H1 (cell line): ENCODE measurements around the gene LCE7A. TPM values are rescaled to one million over a fixed set of nuclear protein-coding genes. Genes with fewer than 3 reads are reported as not detected.

Experiments
- CTCF ChIA-PET: fragments of 300-600 bp; sonication (Branson Sonifier 250); formaldehyde crosslinking; loops from one replicate; lab custom pipeline; 2021; ENCODE audit not compliant: partially characterized antibody; lab: Charles Lee
- POLR2A ChIA-PET: fragments of 300-600 bp; sonication (Branson Sonifier 250); formaldehyde crosslinking; loops from one replicate; lab custom pipeline; 2021; ENCODE audit warnings: inconsistent platforms; ENCODE audit not compliant: partially characterized antibody; lab: Charles Lee
- DNase-seq, 2 experiments: peaks; one replicate each; pipeline versions ENCODE4 v3.0.0 to v3.0.0-alpha.2; 2010 to 2022; ENCODE audit warnings: low spot score in 2 of 2, low read depth in 1 of 2, mixed read lengths in 1 of 2
- FAIRE-seq: peaks from 2 replicates; lab custom pipeline; 2011; peaks lifted over from hg19 to GRCh38; lab: Jason Lieb, UNC
- H2AFZ ChIP-seq: 2 replicates; pipeline ENCODE4 v1.8.1; 2012; ENCODE audit warnings: low read length, inconsistent platforms
- H2AK5ac ChIP-seq: 2 replicates; pipeline ENCODE4 v1.6.1; 2013; ENCODE audit warnings: low read depth, low read length
- H2BK120ac ChIP-seq: replicated peaks from 2 replicates; pipeline ENCODE3; 2013; ENCODE audit warnings: low read depth, low read length, inconsistent platforms
- H2BK12ac ChIP-seq: 2 replicates; pipeline ENCODE4 v1.6.1; 2013; ENCODE audit warnings: low read depth, low read length
- H2BK15ac ChIP-seq: 2 replicates; pipeline ENCODE4 v1.6.1; 2013; ENCODE audit warnings: low read length
- H2BK20ac ChIP-seq: 2 replicates; pipeline ENCODE4 v1.6.1; 2013; ENCODE audit warnings: low read length
- H2BK5ac ChIP-seq: 2 replicates; pipeline ENCODE4 v1.6.1; 2013; ENCODE audit warnings: low read depth, low read length
- H3K14ac ChIP-seq: 2 replicates; pipeline ENCODE4 v1.6.1; 2013; ENCODE audit warnings: inconsistent platforms; ENCODE audit not compliant: insufficient read length
- H3K18ac ChIP-seq: 2 replicates; pipeline ENCODE4 v1.6.1; 2013; ENCODE audit warnings: low read length; ENCODE audit errors: extremely low read depth
- H3K23ac ChIP-seq: 2 replicates; pipeline ENCODE4 v1.6.1; 2013; ENCODE audit warnings: inconsistent platforms; ENCODE audit not compliant: insufficient read length
- H3K23me2 ChIP-seq: 2 replicates; pipeline ENCODE4 v1.6.1; 2013; ENCODE audit warnings: low read depth, low read length
- H3K27ac ChIP-seq: 2 replicates; pipeline ENCODE4 v1.6.1; 2011; ENCODE audit warnings: low read depth, low read length, inconsistent platforms
- H3K27me3 ChIP-seq, 4 experiments: replicated peaks in 1 of 4; 1 replicate in 1 of 4; 2 replicates in 3 of 4; pipeline versions ENCODE4 v1.6.1 to v1.8.1; 2011 to 2013; ENCODE audit warnings: low read length in 3 of 4, mild to moderate bottlenecking in 3 of 4, inconsistent platforms in 2 of 4, mixed read lengths in 2 of 4, moderate library complexity in 1 of 4; ENCODE audit not compliant: control insufficient read depth in 3 of 4, insufficient read depth in 3 of 4; ENCODE audit errors: extremely low read depth in 1 of 4
- H3K36me3 ChIP-seq, 4 experiments: 2 replicates each; pipeline versions ENCODE4 v1.6.1 to v1.8.1; 2011 to 2013; ENCODE audit warnings: mild to moderate bottlenecking in 4 of 4, low read length in 3 of 4, moderate library complexity in 2 of 4, control low read depth in 1 of 4, inconsistent platforms in 1 of 4; ENCODE audit not compliant: insufficient read depth in 4 of 4, control insufficient read depth in 2 of 4
- H3K4ac ChIP-seq: replicated peaks from 2 replicates; pipeline ENCODE3; 2013; ENCODE audit warnings: low read length, low read depth, mixed read lengths, inconsistent platforms; ENCODE audit not compliant: insufficient read length
- H3K4me1 ChIP-seq, 4 experiments: replicated peaks in 1 of 4; 1 replicate in 1 of 4; 2 replicates in 3 of 4; pipeline versions ENCODE4 v1.6.1 to v1.8.1; 2011 to 2013; ENCODE audit warnings: low read length in 3 of 4, inconsistent platforms in 2 of 4, mixed read lengths in 1 of 4; ENCODE audit not compliant: insufficient read depth in 4 of 4, control insufficient read depth in 3 of 4
- H3K4me2 ChIP-seq, 2 experiments: 2 replicates each; pipeline versions ENCODE4 v1.6.1 to v1.8.1; 2011 to 2013; ENCODE audit warnings: low read depth in 2 of 2, low read length in 2 of 2, control low read depth in 1 of 2, inconsistent platforms in 1 of 2, mild to moderate bottlenecking in 1 of 2; ENCODE audit not compliant: insufficient read depth in 1 of 2
- H3K4me3 ChIP-seq, 4 experiments: fragments of 200-600, 300-600 bp in 1 of 4; sonication (generic), shearing (Covaris generic), sonication (Bioruptor Twin) in 1 of 4; 2 replicates each; pipeline versions ENCODE4 v1.5.1 to v1.8.1; 2011 to 2016; ENCODE audit warnings: low read length in 4 of 4, low read depth in 3 of 4, control low read depth in 2 of 4, inconsistent platforms in 2 of 4, mild to moderate bottlenecking in 2 of 4, mixed read lengths in 1 of 4, moderate library complexity in 1 of 4; ENCODE audit not compliant: insufficient read depth in 2 of 4; ENCODE audit errors: extremely low read depth in 1 of 4
- H3K56ac ChIP-seq: replicated peaks from 2 replicates; pipeline ENCODE3; 2013; ENCODE audit warnings: low read depth, mild to moderate bottlenecking, mixed read lengths, low read length, inconsistent platforms; ENCODE audit not compliant: insufficient read length
- H3K79me1 ChIP-seq: 2 replicates; pipeline ENCODE4 v1.6.1; 2013; ENCODE audit warnings: low read depth, low read length, control low read depth
- H3K79me2 ChIP-seq, 2 experiments: 2 replicates each; pipeline versions ENCODE4 v1.6.1 to v1.8.1; 2012 to 2013; ENCODE audit warnings: low read length in 2 of 2, mild to moderate bottlenecking in 2 of 2, inconsistent platforms in 1 of 2; ENCODE audit not compliant: insufficient read depth in 2 of 2, control insufficient read depth in 1 of 2
- H3K9ac ChIP-seq, 4 experiments: replicated peaks in 1 of 4; 1 replicate in 1 of 4; 2 replicates in 3 of 4; pipeline versions ENCODE4 v1.6.1 to v1.8.1; 2011 to 2013; ENCODE audit warnings: low read depth in 3 of 4, low read length in 3 of 4, control low read depth in 2 of 4, mild to moderate bottlenecking in 2 of 4, moderate library complexity in 2 of 4, inconsistent platforms in 1 of 4; ENCODE audit errors: extremely low read depth in 1 of 4
- H3K9me3 ChIP-seq, 2 experiments: 2 replicates each; pipeline versions ENCODE4 v1.6.1 to v1.8.1; 2012 to 2013; ENCODE audit warnings: mild to moderate bottlenecking in 2 of 2, moderate library complexity in 2 of 2, control low read depth in 1 of 2, inconsistent platforms in 1 of 2, low read depth in 1 of 2, low read length in 1 of 2, mixed read lengths in 1 of 2; ENCODE audit not compliant: insufficient read depth in 2 of 2
- H4K20me1 ChIP-seq, 2 experiments: replicated peaks in 1 of 2; 2 replicates each; pipeline versions ENCODE3 to v1.8.1; 2011 to 2013; ENCODE audit warnings: inconsistent platforms in 2 of 2, low read length in 2 of 2, mild to moderate bottlenecking in 1 of 2; ENCODE audit not compliant: insufficient read depth in 2 of 2, control insufficient read depth in 1 of 2
- H4K5ac ChIP-seq: 2 replicates; pipeline ENCODE4 v1.6.1; 2013; ENCODE audit warnings: low read length, low read depth, mixed read lengths, inconsistent platforms; ENCODE audit not compliant: insufficient read length
- H4K8ac ChIP-seq: 2 replicates; pipeline ENCODE4 v1.8.0; 2013; ENCODE audit warnings: mild to moderate bottlenecking, moderate library complexity, low read length, inconsistent platforms; ENCODE audit not compliant: insufficient read depth; ENCODE audit errors: extremely low read depth
- H4K91ac ChIP-seq: replicated peaks from 2 replicates; pipeline ENCODE3; 2013; ENCODE audit warnings: low read length, mixed read lengths, inconsistent platforms; ENCODE audit not compliant: insufficient read length
- BACH1 ChIP-seq: IDR thresholded peaks from 2 replicates; pipeline ENCODE4 v1.6.1; 2012; ENCODE audit warnings: low read length, improper control_type of control experiment
- CHD1 ChIP-seq: IDR thresholded peaks from 2 replicates; pipeline ENCODE4 v1.6.1; 2012; ENCODE audit warnings: low read depth, low read length, improper control_type of control experiment
- EGR1 ChIP-seq: IDR thresholded peaks from 2 replicates; pipeline ENCODE4 v1.6.1; 2011; ENCODE audit warnings: low read depth, low read length, borderline replicate concordance
- JUN ChIP-seq: IDR thresholded peaks from 2 replicates; pipeline ENCODE4 v1.6.1; 2011; ENCODE audit warnings: low read depth, mild to moderate bottlenecking, improper control_type of control experiment, low read length
- KDM1A ChIP-seq: fragments of 200-600, 300-600 bp; sonication (generic); IDR thresholded peaks from 2 replicates; pipeline ENCODE4 v1.7.1; 2016; ENCODE audit warnings: mild to moderate bottlenecking, low read length, borderline replicate concordance
- POLR2A ChIP-seq, 2 experiments: IDR thresholded peaks; 1 replicate in 1 of 2; 2 replicates in 1 of 2; pipeline ENCODE4 v1.6.1; 2011; ENCODE audit warnings: low read depth in 2 of 2, low read length in 2 of 2, mild to moderate bottlenecking in 2 of 2; ENCODE audit errors: control extremely low read depth in 1 of 2
- RAD21 ChIP-seq, 2 experiments: IDR thresholded peaks in 1 of 2; conservative IDR thresholded peaks in 1 of 2; 2 replicates each; pipeline ENCODE4 v1.6.1; 2011; ENCODE audit warnings: low read depth in 2 of 2, low read length in 2 of 2, improper control_type of control experiment in 1 of 2, inconsistent platforms in 1 of 2, mild to moderate bottlenecking in 1 of 2, moderate library complexity in 1 of 2
- SAP30 ChIP-seq: fragments of 300-600 bp; sonication (generic); IDR thresholded peaks from 2 replicates; pipeline ENCODE4 v1.7.1; 2012; ENCODE audit warnings: low read length, moderate library complexity, mild to moderate bottlenecking, inconsistent platforms; ENCODE audit not compliant: insufficient read depth, insufficient replicate concordance
- SIX5 ChIP-seq: IDR thresholded peaks from 2 replicates; pipeline ENCODE4 v1.6.1; 2011; ENCODE audit warnings: mild to moderate bottlenecking, low read depth, low read length
- SP2 ChIP-seq: IDR thresholded peaks from 2 replicates; pipeline ENCODE4 v1.6.1; 2012; ENCODE audit warnings: mild to moderate bottlenecking, low read length, inconsistent platforms
- YY1 ChIP-seq: IDR thresholded peaks from 2 replicates; pipeline ENCODE4 v1.6.1; 2011; ENCODE audit warnings: low read depth, mild to moderate bottlenecking, low read length
- WGBS, 2 experiments: shearing (Covaris generic) in 1 of 2; methylation state at CpG; one replicate each; pipeline versions ENCODE4 v1.1.6 to v1.1.7; 2013 to 2015; ENCODE audit warnings: low lambda C conversion rate in 2 of 2, mixed read lengths in 2 of 2, inconsistent platforms in 1 of 2, low coverage in 1 of 2, missing lambda C conversion rate in 1 of 2; ENCODE audit not compliant: insufficient replicate concordance in 2 of 2, insufficient coverage in 1 of 2, insufficient read length in 1 of 2; ENCODE audit errors: extremely low coverage in 1 of 2, missing lambda C conversion rate in 1 of 2; 5-methylcytosine and 5-hydroxymethylcytosine counted together
- polyA plus RNA-seq, 7 experiments: library from polyadenylated mRNA; depleted of rRNA in 3 of 7; stranded (reverse) in 5 of 7; unstranded in 2 of 7; fragments of >200 nt in 5 of 7; fragments of 200-250 nt in 2 of 7; gene quantifications; 1 replicate in 5 of 7; 2 replicates in 1 of 7; 4 replicates in 1 of 7; pipeline versions ENCODE4 v1.2.1 to v1.2.3, GENCODE V29; 2011 to 2013; ENCODE audit warnings: missing spikeins in 2 of 7, mixed read lengths in 2 of 7
- total RNA-seq: library from RNA; stranded (reverse); fragmentation: NEBNext Ultra II Directional; extraction: Animal tissue kit (Norgen Biotek cat#: 25700); gene quantifications from 2 replicates; pipeline ENCODE4 v1.2.1, GENCODE V29; 2021

Gene LCE7A
- total and polyA plus RNA-seq, 2 of the 8 experiments (the other 6 are each of a cell fraction or from before 2014, with no cell fraction given): not detected

GRCh38 chr1:152842556-152842955, 17.2 kb upstream of the LCE7A start, which contains the start of gene LCE6A:
TSS of gene LCE6A (plus strand) at chr1:152842856. CDS start at chr1:152843521, 665 bp downstream.
- Histone ChIP-seq H3K18ac (no peak within 1 kb of the TSS), H3K14ac (no peak within 1 kb of the TSS), H3K4ac (no peak within 1 kb of the TSS), H3K79me1 (no peaks in the 10 kb centered on the region), H2BK12ac (no peak within 1 kb of the TSS), H3K27ac (no peak within 1 kb of the TSS), H3K27me3 (no peaks in the 10 kb centered on the region), H3K23me2 (no peaks in the 10 kb centered on the region; the same call in 1 of the 2 replicates), H3K56ac (no peak within 1 kb of the TSS), H3K4me3 (no peak within 1 kb of the TSS), H3K36me3 (no peaks in the 10 kb centered on the region), H4K8ac (no peak within 1 kb of the TSS), H3K4me1 (no peaks in the 10 kb centered on the region), H3K9me3 (peaks cover 59 to 62% of the 10 kb centered on the region in 2 experiments), H2BK20ac (no peak within 1 kb of the TSS), H4K20me1 (no peaks in the 10 kb centered on the region), H4K91ac (no peak within 1 kb of the TSS), H4K5ac (no peak within 1 kb of the TSS), H3K4me2 (no peak within 1 kb of the TSS), H2AK5ac (no peak within 1 kb of the TSS), H2BK120ac (no peak within 1 kb of the TSS), H2BK15ac (no peak within 1 kb of the TSS), H2BK5ac (no peak within 1 kb of the TSS), H3K79me2 (no peaks in the 10 kb centered on the region), H3K23ac (no peak within 1 kb of the TSS), H2AFZ (no peak within 1 kb of the TSS), H3K9ac (no peak within 1 kb of the TSS)
- 77% methylated on average over 3 of the region's 3 CpGs; no CpG with 5 or more reads in 1 of the 2 experiments for WGBS, 2 experiments
- CTCF ChIA-PET: interaction anchor here (1.3 kb wide), 1 partner anchor 28 kb away, joined by 3 read pairs; no protein-coding TSS in a partner anchor
- DNase-seq: no peak
- POLR2A ChIA-PET: no interaction called here
- FAIRE-seq: no peak
- TF ChIP-seq SAP30: no peak
- no peak for TF ChIP-seq SP2
- TF ChIP-seq KDM1A: no peak
- TF ChIP-seq RAD21 (IDR thresholded peaks at IDR 0.05 in 1 of 2, conservative IDR thresholded peaks at IDR 0.05 in 1 of 2; ENCODE audit: low read depth in 2 of 2, low read length in 2 of 2): no peak
- no peak for TF ChIP-seq JUN
- TF ChIP-seq POLR2A (IDR thresholded peaks at IDR 0.05; ENCODE audit: control extremely low read depth in 1 of 2, low read depth in 2 of 2, low read length in 2 of 2): no peak
- no peak for TF ChIP-seq SIX5
- no peak for TF ChIP-seq BACH1
- no peak for TF ChIP-seq CHD1
- no peak for TF ChIP-seq YY1
- TF ChIP-seq EGR1: no peak
